MM.1S (cell line): ENCODE data around the gene ARL5C.

Source experiments
- DNase-seq: peaks from one replicate; pipeline ENCODE4 v3.0.0-alpha.2; 2015
- H2AFZ ChIP-seq: fragments of 300-600 bp; sonication (generic); 2 replicates; pipeline ENCODE4 v1.6.0; 2016; ENCODE audit warnings: antibody characterized with exemption, low read length
- H3F3A ChIP-seq: fragments of 300-600 bp; sonication (generic); 2 replicates; pipeline ENCODE4 v1.6.1; 2016; ENCODE audit warnings: mild to moderate bottlenecking, antibody characterized with exemption, low read length, moderate library complexity, mixed read lengths; ENCODE audit not compliant: insufficient read depth
- H3K27ac ChIP-seq: fragments of 300-600 bp; sonication (generic); 2 replicates; pipeline ENCODE4 v1.5.1; 2016; ENCODE audit warnings: mild to moderate bottlenecking, low read length
- H3K27me3 ChIP-seq: fragments of 300-600 bp; sonication (generic); replicated peaks from 2 replicates; pipeline ENCODE4 v1.6.0; 2016; ENCODE audit warnings: low read length; ENCODE audit not compliant: insufficient read depth
- H3K36me3 ChIP-seq: fragments of 300-600 bp; sonication (generic); replicated peaks from 2 replicates; pipeline ENCODE4 v1.6.1; 2016; ENCODE audit warnings: mild to moderate bottlenecking, low read length, mixed read lengths; ENCODE audit not compliant: insufficient read depth
- H3K4me1 ChIP-seq: fragments of 300-600 bp; sonication (generic); 2 replicates; pipeline ENCODE4 v1.6.1; 2016; ENCODE audit warnings: low read length, mixed read lengths
- H3K4me2 ChIP-seq: fragments of 300-600 bp; sonication (generic); 2 replicates; pipeline ENCODE4 v1.6.0; 2016; ENCODE audit warnings: low read depth, low read length
- H3K4me3 ChIP-seq: fragments of 300-600 bp; sonication (generic); 2 replicates; pipeline ENCODE4 v1.5.1; 2016; ENCODE audit warnings: low read length, mixed read lengths
- H3K79me2 ChIP-seq: fragments of 300-600 bp; sonication (generic); 2 replicates; pipeline ENCODE4 v1.6.1; 2016; ENCODE audit warnings: mixed run types, low read length, mixed read lengths
- H3K9ac ChIP-seq: fragments of 300-600 bp; sonication (generic); 2 replicates; pipeline ENCODE4 v1.6.1; 2016; ENCODE audit warnings: low read length, mixed read lengths
- H3K9me2 ChIP-seq: fragments of 300-600 bp; sonication (generic); replicated peaks from 2 replicates; pipeline ENCODE4 v1.6.1; 2016; ENCODE audit warnings: mild to moderate bottlenecking, low read length, mixed read lengths; ENCODE audit not compliant: insufficient read depth
- H3K9me3 ChIP-seq: fragments of 300-600 bp; sonication (generic); replicated peaks from 2 replicates; pipeline ENCODE4 v1.6.1; 2016; ENCODE audit warnings: mild to moderate bottlenecking, low read length, mixed read lengths; ENCODE audit not compliant: insufficient read depth
- H4K20me1 ChIP-seq: fragments of 300-600 bp; sonication (generic); 2 replicates; pipeline ENCODE4 v1.6.1; 2016; ENCODE audit warnings: mild to moderate bottlenecking, low read length, moderate library complexity, mixed read lengths; ENCODE audit not compliant: insufficient read depth
- EZH2 ChIP-seq: fragments of 300-600 bp; sonication (generic); optimal IDR thresholded peaks from 2 replicates; pipeline ENCODE3; 2017; ENCODE audit warnings: low read depth, mild to moderate bottlenecking, antibody characterized with exemption, low read length, mixed read lengths
- EZH2phosphoT487 ChIP-seq: fragments of 300-600 bp; sonication (generic); IDR thresholded peaks from 2 replicates; pipeline ENCODE4 v1.6.1; 2018; ENCODE audit warnings: antibody characterized with exemption, low read length
- TF ChIP-seq, protein P1 (sequence below): fragments of 300-600 bp; sonication (generic); IDR thresholded peaks from 2 replicates; pipeline ENCODE4 v1.5.1; 2016; ENCODE audit warnings: antibody characterized with exemption, low read length, mixed read lengths

ARL5C gene

DNA sequence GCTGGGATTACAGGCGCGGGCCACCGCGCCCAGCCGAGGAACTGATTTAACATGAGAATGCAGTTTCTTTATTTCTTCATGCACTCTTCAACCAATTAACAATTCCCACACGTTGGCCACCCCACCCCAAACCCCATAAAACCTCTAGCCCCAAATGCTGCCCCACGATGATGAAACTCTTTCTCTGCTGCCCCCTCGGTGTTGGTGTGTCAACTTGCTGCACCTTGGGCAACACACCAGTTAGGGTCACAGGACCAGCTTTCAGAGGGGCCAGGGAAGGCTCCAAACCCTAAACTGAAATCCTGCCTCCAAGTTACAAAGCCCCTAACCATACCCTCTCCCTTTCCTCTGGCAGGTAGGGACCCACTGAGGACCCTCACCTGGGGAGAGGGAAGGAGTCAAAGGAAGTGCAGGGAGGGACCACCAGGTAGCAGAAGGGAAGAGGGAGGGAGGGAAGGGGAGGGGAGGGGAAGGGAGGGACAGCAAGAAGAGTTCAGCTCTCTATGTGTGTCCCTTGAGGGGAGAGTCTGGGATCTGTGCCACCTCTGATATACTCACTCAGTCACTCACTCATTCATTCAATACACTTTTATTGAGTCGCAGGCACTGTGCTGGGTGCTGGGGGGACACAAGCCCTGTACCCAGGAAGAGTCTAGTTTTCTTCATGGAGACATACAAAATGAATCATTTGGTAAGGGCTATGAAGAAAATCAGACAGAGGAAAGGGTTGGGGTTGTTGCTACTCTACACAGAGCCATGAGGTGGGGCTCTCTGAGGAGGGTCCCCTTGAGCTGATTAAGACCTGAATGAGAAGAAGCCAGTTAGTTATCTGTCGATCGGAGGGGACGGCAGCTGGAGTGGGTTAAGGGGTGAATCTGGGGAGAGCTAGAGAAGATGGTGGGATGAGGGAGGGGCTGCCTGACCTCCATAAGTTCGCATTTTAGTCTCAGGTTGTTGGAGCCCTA lies 18.5 kb downstream of the ARL5C start:
- Histone ChIP-seq H3K27me3 (peaks cover 22% of the 10 kb centered on the region), H2AFZ (no peak overlapping the region), H3K4me1 (peaks cover 5% of the 10 kb centered on the region), H3K4me3 (no peak overlapping the region), H3K9me2 (no peaks in the 10 kb centered on the region), H3K9ac (no peak overlapping the region), H4K20me1 (no peaks in the 10 kb centered on the region), H3K36me3 (no peaks in the 10 kb centered on the region), H3K4me2 (no peak overlapping the region), H3K27ac (no peak overlapping the region), H3K79me2 (no peaks in the 10 kb centered on the region), H3F3A (no peaks in the 10 kb centered on the region), H3K9me3 (no peaks in the 10 kb centered on the region)
- no peak for DNase-seq
- no peak for TF ChIP-seq EZH2

GRCh38 chr17:39146273-39146672 lies 19.7 kb downstream of the ARL5C start:
- Histone ChIP-seq H3K36me3 (no peaks in the 10 kb centered on the region), H2AFZ (no peak overlapping the region), H3K4me2 (no peak overlapping the region), H3K9me2 (no peaks in the 10 kb centered on the region), H3K27ac (no peak overlapping the region), H3K9me3 (no peaks in the 10 kb centered on the region), H3K9ac (no peak overlapping the region), H3K27me3 (peaks cover 22% of the 10 kb centered on the region), H4K20me1 (no peaks in the 10 kb centered on the region), H3K4me1 (no peaks in the 10 kb centered on the region), H3F3A (no peaks in the 10 kb centered on the region), H3K4me3 (no peak overlapping the region), H3K79me2 (no peaks in the 10 kb centered on the region)
- TF ChIP-seq EZH2phosphoT487 (no peak), EZH2 (no peak)
- TF ChIP-seq, protein P1, sequence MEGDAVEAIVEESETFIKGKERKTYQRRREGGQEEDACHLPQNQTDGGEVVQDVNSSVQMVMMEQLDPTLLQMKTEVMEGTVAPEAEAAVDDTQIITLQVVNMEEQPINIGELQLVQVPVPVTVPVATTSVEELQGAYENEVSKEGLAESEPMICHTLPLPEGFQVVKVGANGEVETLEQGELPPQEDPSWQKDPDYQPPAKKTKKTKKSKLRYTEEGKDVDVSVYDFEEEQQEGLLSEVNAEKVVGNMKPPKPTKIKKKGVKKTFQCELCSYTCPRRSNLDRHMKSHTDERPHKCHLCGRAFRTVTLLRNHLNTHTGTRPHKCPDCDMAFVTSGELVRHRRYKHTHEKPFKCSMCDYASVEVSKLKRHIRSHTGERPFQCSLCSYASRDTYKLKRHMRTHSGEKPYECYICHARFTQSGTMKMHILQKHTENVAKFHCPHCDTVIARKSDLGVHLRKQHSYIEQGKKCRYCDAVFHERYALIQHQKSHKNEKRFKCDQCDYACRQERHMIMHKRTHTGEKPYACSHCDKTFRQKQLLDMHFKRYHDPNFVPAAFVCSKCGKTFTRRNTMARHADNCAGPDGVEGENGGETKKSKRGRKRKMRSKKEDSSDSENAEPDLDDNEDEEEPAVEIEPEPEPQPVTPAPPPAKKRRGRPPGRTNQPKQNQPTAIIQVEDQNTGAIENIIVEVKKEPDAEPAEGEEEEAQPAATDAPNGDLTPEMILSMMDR = no peak
- no peak for DNase-seq

DNA sequence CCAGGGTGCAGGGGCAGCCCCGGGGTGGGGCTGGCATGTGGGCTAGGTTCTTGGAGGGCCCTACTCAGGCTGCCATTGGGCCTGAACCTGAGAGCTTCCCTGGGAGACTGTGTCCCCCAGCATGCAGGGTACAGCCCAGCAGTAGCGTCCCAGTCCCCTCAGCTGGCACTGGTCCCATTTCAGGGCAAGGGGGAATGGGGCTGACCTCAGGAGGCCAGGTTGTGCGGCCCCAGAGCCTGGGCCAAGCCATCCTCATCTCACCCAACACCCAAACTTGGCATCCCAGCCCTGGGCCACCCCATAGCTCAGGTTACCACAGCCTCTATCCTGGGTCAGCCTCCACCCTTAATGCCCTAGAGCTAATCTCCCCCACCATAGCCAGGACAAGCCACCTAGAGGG lies 20.8 kb downstream of the ARL5C start:
- Histone ChIP-seq H3K4me2 (no peak overlapping the region), H3K4me1 (no peaks in the 10 kb centered on the region), H4K20me1 (no peaks in the 10 kb centered on the region), H3K9me3 (no peaks in the 10 kb centered on the region), H3K36me3 (no peaks in the 10 kb centered on the region), H3K27me3 (peaks cover 13% of the 10 kb centered on the region; the same call in 1 of the 2 replicates), H3K27ac (no peak overlapping the region), H3K79me2 (no peaks in the 10 kb centered on the region), H3K4me3 (no peak overlapping the region), H3K9me2 (no peaks in the 10 kb centered on the region), H3F3A (no peaks in the 10 kb centered on the region), H2AFZ (no peak overlapping the region), H3K9ac (no peak overlapping the region)
- TF ChIP-seq, protein P1 = no peak
- no peak for TF ChIP-seq EZH2
- no peak for DNase-seq

DNA sequence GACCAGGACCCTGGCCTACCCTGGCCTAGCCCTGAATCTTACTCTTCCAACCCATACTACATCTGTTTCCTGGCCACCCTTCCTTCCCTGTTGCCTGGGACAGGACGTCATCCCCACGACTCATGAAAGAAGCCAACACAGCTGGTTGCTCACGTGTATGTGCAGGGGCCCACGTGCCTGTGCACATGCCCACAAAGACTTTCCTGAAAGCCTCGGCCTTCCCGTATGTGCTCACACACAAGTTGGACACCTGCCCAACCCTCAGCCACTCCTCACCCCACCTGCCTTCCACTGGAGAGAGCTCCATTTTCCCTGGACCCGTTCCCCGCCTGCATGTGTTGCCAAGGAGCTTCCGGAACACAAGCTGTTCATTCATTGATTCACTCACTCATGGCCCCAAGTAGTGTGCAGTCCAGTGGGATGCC lies 21.5 kb downstream of the ARL5C start:
- H3K9me3 ChIP-seq = no peaks in the 10 kb centered on the region
- no peaks in the 10 kb centered on the region for H3K79me2 ChIP-seq
- H3K9ac ChIP-seq = no peak overlapping the region
- H3K4me3 ChIP-seq = no peak overlapping the region
- no peaks in the 10 kb centered on the region for H3K36me3 ChIP-seq
- H3K27me3 ChIP-seq = 0 out of 2 replicates have a peak, but pooled peaks cover 6% of the 10 kb centered on the region
- DNase-seq = no peak
- TF ChIP-seq, protein P1 = no peak
- TF ChIP-seq EZH2phosphoT487 = no peak
- no peak for TF ChIP-seq EZH2
- H3K4me1 ChIP-seq = no peaks in the 10 kb centered on the region
- H3K27ac ChIP-seq = no peak overlapping the region
- no peaks in the 10 kb centered on the region for H4K20me1 ChIP-seq
- H2AFZ ChIP-seq = no peak overlapping the region
- no peaks in the 10 kb centered on the region for H3K9me2 ChIP-seq
- no peaks in the 10 kb centered on the region for H3F3A ChIP-seq
- no peak overlapping the region for H3K4me2 ChIP-seq
